Measurements from ENCODE around the gene ITGA6. TPM values are rescaled to one million over a fixed set of nuclear protein-coding genes. Genes with fewer than 3 reads are reported as not detected.
A peak's percentile ranks its signal among the peaks of the same experiment; 100 is the strongest.

ITGA6 gene
- total and polyA plus RNA-seq, 8 donors = 14.7 to 92.7 (median 54.8) TPM

- intact Hi-C loops (cut with DNase I) = loop anchor here in 2 of 3 donors (5.0 to 10.0 kb wide), 3 partner anchors 106 to 288 kb away; no protein-coding TSS in a partner anchor
- H3K9me3 ChIP-seq = no peaks in the 10 kb centered on the region
- 31 to 38% methylated on average over 1 of the region's 1 CpG for WGBS, 2 donors
- no peak for TF ChIP-seq CTCF (IDR thresholded peaks at IDR 0.05)
- H3K4me3 ChIP-seq = no peak overlapping the region
- no peaks in the 10 kb centered on the region for H3K27me3 ChIP-seq
- H3K36me3 ChIP-seq = no peaks in the 10 kb centered on the region
- H3K27ac ChIP-seq = peak overlapping the region in 1 of 4 donors; percentile 17
- ATAC-seq (no peak), FAIRE-seq (no peak), DNase-seq (no peak)
- peaks cover 44 to 56% (median 51%) of the 10 kb centered on the region in 3 donors for H3K4me1 ChIP-seq
These were observed 33.4 kb downstream of the ITGA6 start for GRCh38 chr2:172460780-172461201.

GRCh38 chr2:172461591-172462372 is 34.4 kb downstream of the ITGA6 start:
- ATAC-seq (peak; percentile 56 to 81 (median 80)), FAIRE-seq (no peak), DNase-seq (peak; percentile 50 to 90 (median 77))
- no peaks in the 10 kb centered on the region for H3K36me3 ChIP-seq
- intact Hi-C loops (cut with DNase I) = loop anchor here in 2 of 3 donors (5.0 to 10.0 kb wide), 3 partner anchors 107 to 289 kb away; no protein-coding TSS in a partner anchor
- H3K4me3 ChIP-seq = no peak overlapping the region
- peak overlapping the region in 2 of 4 donors; percentile 68 to 80 for H3K27ac ChIP-seq
- WGBS, 2 donors = 10 to 11% methylated on average over 11 of the region's 11 CpGs
- H3K9me3 ChIP-seq = no peaks in the 10 kb centered on the region
- H3K4me1 ChIP-seq = peaks cover 35 to 46% (median 42%) of the 10 kb centered on the region in 3 donors
- peak; percentile 70 to 79 (median 74) for TF ChIP-seq CTCF (IDR thresholded peaks at IDR 0.05)
- no peaks in the 10 kb centered on the region for H3K27me3 ChIP-seq

GRCh38 chr2:172462373-172462848 is 35.0 kb downstream of the ITGA6 start:
- FAIRE-seq (no peak), ATAC-seq (no peak), DNase-seq (no peak)
- H3K27ac ChIP-seq = peak overlapping the region in 2 of 4 donors; percentile 68 to 80
- 42 to 46% methylated on average over 11 of the region's 11 CpGs for WGBS, 2 donors
- H3K4me1 ChIP-seq = peaks cover 35 to 46% (median 42%) of the 10 kb centered on the region in 3 donors
- no peaks in the 10 kb centered on the region for H3K27me3 ChIP-seq
- no peaks in the 10 kb centered on the region for H3K36me3 ChIP-seq
- H3K4me3 ChIP-seq = no peak overlapping the region
- no peaks in the 10 kb centered on the region for H3K9me3 ChIP-seq
- intact Hi-C loops (cut with DNase I) = loop anchor here in 2 of 3 donors (5.0 to 10.0 kb wide), 3 partner anchors 108 to 290 kb away; no protein-coding TSS in a partner anchor
- peak in 2 of 4 donors; percentile 0 to 2 for TF ChIP-seq CTCF (IDR thresholded peaks at IDR 0.05)

- 48 to 56% methylated on average over 5 of the region's 5 CpGs for WGBS, 2 donors
- Histone ChIP-seq H3K27me3 (no peaks in the 10 kb centered on the region), H3K4me1 (peaks cover 35 to 46% (median 42%) of the 10 kb centered on the region in 3 donors), H3K36me3 (no peaks in the 10 kb centered on the region), H3K27ac (peak overlapping the region in 3 of 4 donors; percentile 42 to 80 (median 68)), H3K4me3 (no peak overlapping the region), H3K9me3 (no peaks in the 10 kb centered on the region)
- intact Hi-C loops (cut with DNase I) = loop anchor here in 2 of 3 donors (5.0 to 10.0 kb wide), 3 partner anchors 108 to 291 kb away; no protein-coding TSS in a partner anchor
- FAIRE-seq (no peak), ATAC-seq (peak in 1 of 4 donors; percentile 22), DNase-seq (no peak)
- no peak for TF ChIP-seq CTCF (IDR thresholded peaks at IDR 0.05)
These were observed 35.5 kb downstream of the ITGA6 start for GRCh38 chr2:172462849-172463381.
